Loucy (cell line): ENCODE measurements around the gene CLDN9.

Experiments
- EZH2phosphoT487 ChIP-seq: fragments of 200-600 bp; IDR thresholded peaks from 2 replicates; pipeline ENCODE4 v1.6.1; 2018; ENCODE audit warnings: antibody characterized with exemption, mild to moderate bottlenecking, moderate library complexity, borderline replicate concordance
- TF ChIP-seq, protein P1 (sequence below): fragments of 200-600 bp; sonication (generic); conservative IDR thresholded peaks from 2 replicates; pipeline ENCODE4 v1.5.1; 2014; ENCODE audit warnings: mild to moderate bottlenecking, antibody characterized with exemption, low read length

DNA sequence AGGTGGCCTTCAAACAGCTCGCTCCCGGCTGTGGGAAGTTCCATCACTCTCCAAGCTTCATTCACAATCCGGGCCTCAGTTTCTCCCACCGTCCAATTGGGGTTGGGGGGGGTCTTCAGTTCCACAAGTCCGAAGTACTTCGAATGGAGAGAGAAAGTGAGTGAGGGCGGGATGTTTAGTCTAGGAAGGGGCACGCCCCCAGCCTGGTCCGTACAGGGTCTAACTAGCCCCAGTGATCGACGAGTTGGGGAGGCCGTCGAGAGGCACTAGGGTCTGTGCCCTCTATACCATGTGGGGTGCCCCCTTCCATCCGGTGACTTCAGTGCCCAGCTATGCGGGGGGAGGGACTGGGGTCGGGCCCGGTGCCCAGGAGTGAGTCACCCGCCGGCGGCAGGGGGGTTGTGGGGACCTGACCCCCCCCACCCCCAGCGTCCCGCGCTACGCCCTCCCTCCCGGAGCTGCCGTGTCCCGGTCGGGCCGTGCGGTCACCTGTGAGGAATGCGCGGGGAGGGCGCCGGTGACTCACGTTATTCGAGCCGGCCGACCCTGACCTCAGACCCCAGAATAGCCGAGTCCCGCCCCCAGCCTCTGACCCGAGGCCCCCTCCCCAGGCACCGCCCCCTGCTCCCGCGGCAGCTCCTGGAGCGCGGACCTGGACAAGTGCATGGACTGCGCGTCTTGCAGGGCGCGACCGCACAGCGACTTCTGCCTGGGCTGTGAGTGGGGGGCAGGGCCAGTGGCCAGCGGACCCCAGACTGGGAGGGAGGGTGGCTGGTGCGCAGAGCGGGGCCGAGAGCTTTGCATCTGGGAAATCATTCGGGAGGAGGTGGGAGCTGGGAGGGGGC lies 8.1 kb downstream of the CLDN9 start:
- TF ChIP-seq, protein P1, sequence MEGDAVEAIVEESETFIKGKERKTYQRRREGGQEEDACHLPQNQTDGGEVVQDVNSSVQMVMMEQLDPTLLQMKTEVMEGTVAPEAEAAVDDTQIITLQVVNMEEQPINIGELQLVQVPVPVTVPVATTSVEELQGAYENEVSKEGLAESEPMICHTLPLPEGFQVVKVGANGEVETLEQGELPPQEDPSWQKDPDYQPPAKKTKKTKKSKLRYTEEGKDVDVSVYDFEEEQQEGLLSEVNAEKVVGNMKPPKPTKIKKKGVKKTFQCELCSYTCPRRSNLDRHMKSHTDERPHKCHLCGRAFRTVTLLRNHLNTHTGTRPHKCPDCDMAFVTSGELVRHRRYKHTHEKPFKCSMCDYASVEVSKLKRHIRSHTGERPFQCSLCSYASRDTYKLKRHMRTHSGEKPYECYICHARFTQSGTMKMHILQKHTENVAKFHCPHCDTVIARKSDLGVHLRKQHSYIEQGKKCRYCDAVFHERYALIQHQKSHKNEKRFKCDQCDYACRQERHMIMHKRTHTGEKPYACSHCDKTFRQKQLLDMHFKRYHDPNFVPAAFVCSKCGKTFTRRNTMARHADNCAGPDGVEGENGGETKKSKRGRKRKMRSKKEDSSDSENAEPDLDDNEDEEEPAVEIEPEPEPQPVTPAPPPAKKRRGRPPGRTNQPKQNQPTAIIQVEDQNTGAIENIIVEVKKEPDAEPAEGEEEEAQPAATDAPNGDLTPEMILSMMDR: no peak
- no peak for TF ChIP-seq EZH2phosphoT487
